Right lobe of liver (tissue), 4 donors: ENCODE data around the gene POLR3C.

Source experiments
- CTCF ChIP-seq, 4 donors: fragments of 200-600 bp in 3 of 4; fragments of 450-650 bp in 1 of 4; IDR thresholded peaks; one replicate each; pipeline versions ENCODE4 v1.5.1 to v1.8.0; 2016 to 2022; ENCODE audit warnings: antibody characterized with exemption in 4 of 4, mild to moderate bottlenecking in 2 of 4
- POLR2A ChIP-seq: fragments of 450-650 bp; IDR thresholded peaks from one replicate; pipeline ENCODE4 v1.6.1; 2017; ENCODE audit warnings: antibody characterized with exemption, mild to moderate bottlenecking
- donor health status: DM: no; HTN: no; CAD: no.
- donor health status: DM: no; HTN: no; CAD: no.
- donor health status: DM: no; HTN: yes; CAD: no.

- no peak for TF ChIP-seq CTCF (IDR thresholded peaks at IDR 0.05)
- no peak for TF ChIP-seq POLR2A
Measured at GRCh38 chr1:145878724-145879123, 54.7 kb downstream of the POLR3C start.
